Astrocyte (in vitro differentiated cells and primary cell): ENCODE results near the gene HLTF. TPM values are rescaled to one million over a fixed set of nuclear protein-coding genes. Genes with fewer than 3 reads are reported as not detected.

Source experiments
- DNase-seq: peaks from one replicate; pipeline ENCODE4 v3.0.0-alpha.2; 2010; ENCODE audit warnings: low read depth
- FAIRE-seq: peaks from 2 replicates; lab custom pipeline; 2011; peaks lifted over from hg19 to GRCh38; lab: Jason Lieb, UNC
- H2AFZ ChIP-seq: 2 replicates; pipeline ENCODE4 v1.6.0; 2012; ENCODE audit warnings: low read depth, low read length, inconsistent platforms
- H3K27ac ChIP-seq: 2 replicates; pipeline ENCODE4 v1.5.1; 2011; ENCODE audit warnings: low read depth, low read length, inconsistent platforms
- H3K27me3 ChIP-seq: 2 replicates; pipeline ENCODE4 v1.6.0; 2011; ENCODE audit warnings: low read length, inconsistent platforms; ENCODE audit not compliant: insufficient read depth
- H3K36me3 ChIP-seq: 2 replicates; pipeline ENCODE4 v1.5.1; 2011; ENCODE audit warnings: low read length, inconsistent platforms; ENCODE audit not compliant: insufficient read depth
- H3K4me1 ChIP-seq: 2 replicates; pipeline ENCODE4 v1.5.1; 2011; ENCODE audit warnings: low read length, inconsistent platforms; ENCODE audit not compliant: insufficient read depth
- H3K4me2 ChIP-seq: 2 replicates; pipeline ENCODE4 v1.6.0; 2012; ENCODE audit warnings: low read length, inconsistent platforms
- H3K4me3 ChIP-seq: 2 replicates; pipeline ENCODE4 v1.5.1; 2011; ENCODE audit warnings: low read depth, mild to moderate bottlenecking, low read length, inconsistent platforms; ENCODE audit not compliant: insufficient read depth
- H3K79me2 ChIP-seq: 2 replicates; pipeline ENCODE4 v1.6.0; 2012; ENCODE audit warnings: mild to moderate bottlenecking, low read length, inconsistent platforms; ENCODE audit not compliant: insufficient read depth
- H3K9ac ChIP-seq: 2 replicates; pipeline ENCODE4 v1.6.0; 2012; ENCODE audit warnings: mild to moderate bottlenecking, low read length, inconsistent platforms
- H3K9me3 ChIP-seq: 2 replicates; pipeline ENCODE4 v1.5.1; 2012; ENCODE audit warnings: low read depth, mild to moderate bottlenecking, low read length, inconsistent platforms; ENCODE audit not compliant: insufficient read depth
- H4K20me1 ChIP-seq: 2 replicates; pipeline ENCODE4 v1.6.0; 2012; ENCODE audit warnings: low read length, inconsistent platforms; ENCODE audit not compliant: insufficient read depth
- H3K27ac Mint-ChIP-seq: one replicate; pipeline ENCODE4 v1.8.0; 2021; ENCODE audit warnings: mild to moderate bottlenecking, mixed read lengths; ENCODE audit not compliant: unreplicated experiment
- H3K27me3 Mint-ChIP-seq: one replicate; pipeline ENCODE4 v1.8.0; 2021; ENCODE audit warnings: low read depth, mixed read lengths; ENCODE audit not compliant: unreplicated experiment
- H3K36me3 Mint-ChIP-seq: one replicate; pipeline ENCODE4 v1.8.0; 2021; ENCODE audit warnings: low read depth, mixed read lengths; ENCODE audit not compliant: unreplicated experiment
- H3K4me1 Mint-ChIP-seq: one replicate; pipeline ENCODE4 v1.8.0; 2021; ENCODE audit warnings: low read depth, mixed read lengths; ENCODE audit not compliant: unreplicated experiment
- H3K4me3 Mint-ChIP-seq: one replicate; pipeline ENCODE4 v1.8.0; 2021; ENCODE audit warnings: mild to moderate bottlenecking, moderate library complexity, mixed read lengths; ENCODE audit not compliant: unreplicated experiment
- H3K9me3 Mint-ChIP-seq: one replicate; pipeline ENCODE4 v1.8.0; 2021; ENCODE audit warnings: mild to moderate bottlenecking, mixed read lengths; ENCODE audit not compliant: unreplicated experiment
- CTCF ChIP-seq: IDR thresholded peaks from 2 replicates; pipeline ENCODE4 v1.5.1; 2011; ENCODE audit warnings: low read depth, mild to moderate bottlenecking, inconsistent platforms, low read length, moderate library complexity; ENCODE audit not compliant: insufficient read depth
- EZH2 ChIP-seq: IDR thresholded peaks from 2 replicates; pipeline ENCODE4 v1.6.1; 2012; ENCODE audit warnings: mild to moderate bottlenecking, low read length, inconsistent platforms; ENCODE audit not compliant: insufficient read depth
- total RNA-seq: library from RNA; stranded (reverse); gene quantifications from 2 replicates; pipeline ENCODE4 v1.2.1, GENCODE V29; 2021

HLTF gene
- total RNA-seq, 1 donor from 2014 or later, result 19.5 TPM

- Mint-ChIP-seq H3K9me3 (no peaks in the 10 kb centered on the region), H3K4me1 (no peaks in the 10 kb centered on the region), H3K4me3 (no peak overlapping the region), H3K36me3 (no peaks in the 10 kb centered on the region), H3K27me3 (peaks cover 2% of the 10 kb centered on the region), H3K27ac (no peak overlapping the region)
- no peaks in the 10 kb centered on the region for H3K4me1 ChIP-seq
- no peaks in the 10 kb centered on the region for H3K9me3 ChIP-seq
- no peak overlapping the region for H3K4me2 ChIP-seq
- no peak overlapping the region for H3K4me3 ChIP-seq
- TF ChIP-seq CTCF (no peak), EZH2 (no peak)
- H4K20me1 ChIP-seq, result no peaks in the 10 kb centered on the region
- no peaks in the 10 kb centered on the region for H3K36me3 ChIP-seq
- no peaks in the 10 kb centered on the region for H3K27me3 ChIP-seq
- H2AFZ ChIP-seq, result no peak overlapping the region
- no peak overlapping the region for H3K9ac ChIP-seq
- DNase-seq (peak; percentile 2), FAIRE-seq (no peak)
- no peak overlapping the region for H3K27ac ChIP-seq
- H3K79me2 ChIP-seq, result no peaks in the 10 kb centered on the region
These were observed 28.1 kb upstream of the HLTF start for GRCh38 chr3:149114458-149114857.

GRCh38 chr3:149104484-149104883 lies 18.2 kb upstream of the HLTF start:
- Mint-ChIP-seq H3K27me3 (no peaks in the 10 kb centered on the region), H3K4me3 (no peak overlapping the region), H3K9me3 (peaks cover 8% of the 10 kb centered on the region), H3K4me1 (no peaks in the 10 kb centered on the region), H3K36me3 (no peaks in the 10 kb centered on the region), H3K27ac (no peak overlapping the region)
- Histone ChIP-seq H3K9ac (no peak overlapping the region), H3K9me3 (no peaks in the 10 kb centered on the region), H3K27ac (no peak overlapping the region), H3K4me3 (no peak overlapping the region), H3K4me1 (no peaks in the 10 kb centered on the region), H3K4me2 (no peak overlapping the region), H2AFZ (no peak overlapping the region), H3K79me2 (no peaks in the 10 kb centered on the region), H4K20me1 (no peaks in the 10 kb centered on the region), H3K27me3 (no peaks in the 10 kb centered on the region), H3K36me3 (no peaks in the 10 kb centered on the region)
- no peak for FAIRE-seq
- no peak for TF ChIP-seq CTCF
- TF ChIP-seq EZH2, result no peak
- DNase-seq, result no peak

- Histone ChIP-seq H3K36me3 (no peaks in the 10 kb centered on the region), H3K27me3 (no peaks in the 10 kb centered on the region), H3K9me3 (no peaks in the 10 kb centered on the region), H2AFZ (no peak overlapping the region), H3K9ac (no peak overlapping the region), H3K27ac (no peak overlapping the region), H3K4me2 (no peak overlapping the region), H3K79me2 (no peaks in the 10 kb centered on the region), H3K4me3 (no peak overlapping the region), H3K4me1 (no peaks in the 10 kb centered on the region), H4K20me1 (no peaks in the 10 kb centered on the region)
- TF ChIP-seq CTCF (no peak), EZH2 (no peak)
- Mint-ChIP-seq H3K4me1 (no peaks in the 10 kb centered on the region), H3K4me3 (no peak overlapping the region), H3K9me3 (peaks cover 12% of the 10 kb centered on the region), H3K27ac (no peak overlapping the region), H3K27me3 (no peaks in the 10 kb centered on the region), H3K36me3 (no peaks in the 10 kb centered on the region)
- no peak for FAIRE-seq
- no peak for DNase-seq
These were observed 15.3 kb upstream of the HLTF start for GRCh38 chr3:149101641-149102040.
